ENCODE measurements around the gene FAM89A.
"Not testable (repeated sequence)": the region's sequence is repeated elsewhere in the genome, so short reads cannot be mapped to it uniquely, and the experiment has no call there.

FAM89A gene

GRCh38 chr1:231057410-231057809 lies 17.4 kb upstream of the FAM89A start:
- FAIRE-seq (no peak), DNase-seq (ENCODE audit: low spot score) (no peak)

GRCh38 chr1:231055271-231055670 lies 15.2 kb upstream of the FAM89A start:
- no peak for DNase-seq (ENCODE audit: low spot score)
- no peak for FAIRE-seq

GRCh38 chr1:231053493-231054162 lies 13.6 kb upstream of the FAM89A start:
- peak; percentile 23 for DNase-seq (ENCODE audit: low spot score)
- FAIRE-seq = no peak

- FAIRE-seq = no peak
- no peak for DNase-seq (ENCODE audit: low spot score)
Measured at GRCh38 chr1:231052777-231053176, 12.7 kb upstream of the FAM89A start.

- DNase-seq (ENCODE audit: low spot score); FAIRE-seq: not testable (repeated sequence)
Measured at GRCh38 chr1:231050932-231051331, 10.9 kb upstream of the FAM89A start.

GRCh38 chr1:231050395-231050794 lies 10.3 kb upstream of the FAM89A start:
- FAIRE-seq (no peak), DNase-seq (ENCODE audit: low spot score) (no peak)

- DNase-seq (ENCODE audit: low spot score) (no peak), FAIRE-seq (no peak)
Measured at GRCh38 chr1:231049121-231049979, 9.3 kb upstream of the FAM89A start.

GRCh38 chr1:231048419-231048818 lies 8.4 kb upstream of the FAM89A start:
- DNase-seq (ENCODE audit: low spot score); FAIRE-seq: not testable (repeated sequence)

GRCh38 chr1:231047529-231047928 lies 7.5 kb upstream of the FAM89A start:
- not testable (repeated sequence) for FAIRE-seq; DNase-seq (ENCODE audit: low spot score)

GRCh38 chr1:231046730-231047395 lies 6.8 kb upstream of the FAM89A start:
- DNase-seq (ENCODE audit: low spot score) (no peak), FAIRE-seq (no peak)

- not testable (repeated sequence) for FAIRE-seq; DNase-seq (ENCODE audit: low spot score)
Measured at GRCh38 chr1:231045921-231046729, 6.1 kb upstream of the FAM89A start.

- no peak for DNase-seq (ENCODE audit: low spot score)
- FAIRE-seq = no peak
Measured at GRCh38 chr1:231045286-231045685, 5.2 kb upstream of the FAM89A start.

- FAIRE-seq (no peak), DNase-seq (ENCODE audit: low spot score) (no peak)
Measured at GRCh38 chr1:231044588-231044987, 4.5 kb upstream of the FAM89A start.

GRCh38 chr1:231041719-231042261 lies 1.7 kb upstream of the FAM89A start:
- DNase-seq (ENCODE audit: low spot score) (no peak), FAIRE-seq (no peak)

GRCh38 chr1:231040800-231041718 lies 1.0 kb upstream of the FAM89A start:
- no peak for FAIRE-seq
- no peak for DNase-seq (ENCODE audit: low spot score)

GRCh38 chr1:231039161-231040018 lies 664 bp downstream of the FAM89A start:
- DNase-seq (ENCODE audit: low spot score) (no peak), FAIRE-seq (no peak)

GRCh38 chr1:231037585-231038517 lies 2.2 kb downstream of the FAM89A start:
- FAIRE-seq = no peak
- DNase-seq (ENCODE audit: low spot score) = no peak

- FAIRE-seq (no peak), DNase-seq (ENCODE audit: low spot score) (no peak)
Measured at GRCh38 chr1:231036416-231036815, 3.6 kb downstream of the FAM89A start.

Data from RCC 7860 (cell line).